Omental fat pad (tissue), 4 donors: ENCODE data around the gene MYO16. TPM values are rescaled to one million over a fixed set of nuclear protein-coding genes. Genes with fewer than 3 reads are reported as not detected.

Experiments
- ATAC-seq: fragments of 150-250 bp; one replicate; pipeline ENCODE4 v1.9.1; 2016; ENCODE audit warnings: mild to moderate bottlenecking, moderate library complexity; ENCODE audit not compliant: low FRiP score
- DNase-seq: peaks from one replicate; pipeline ENCODE4 v3.0.0-alpha.2; 2019; ENCODE audit warnings: low spot score
- CTCF ChIP-seq, 3 donors: fragments of 450-650 bp; IDR thresholded peaks; one replicate each; pipeline ENCODE4 v1.5.1; 2016 to 2017; ENCODE audit warnings: antibody characterized with exemption in 3 of 3, mild to moderate bottlenecking in 3 of 3, moderate library complexity in 2 of 3
- total RNA-seq, 4 donors: library from RNA; depleted of rRNA; stranded (reverse); fragments of >200 nt; gene quantifications; one replicate each; pipeline ENCODE4 v1.1.0, GENCODE V29; 2016

Gene MYO16
- total RNA-seq, 4 donors from 2014 or later, result 0.48 to 1.9 (median 0.93) TPM; not detected in 1

GRCh38 chr13:108656742-108657141 is 27.3 kb downstream of the MYO16 start:
- DNase-seq (no peak), ATAC-seq (no peak)
- TF ChIP-seq CTCF (IDR thresholded peaks at IDR 0.05), result no peak

- no peak for TF ChIP-seq CTCF (IDR thresholded peaks at IDR 0.05)
- ATAC-seq, result no peak
- DNase-seq, result no peak
Observed at GRCh38 chr13:108657519-108657918, 28.1 kb downstream of the MYO16 start.

- DNase-seq, result no peak
- ATAC-seq, result no peak
- no peak for TF ChIP-seq CTCF (IDR thresholded peaks at IDR 0.05)
Observed at GRCh38 chr13:108662528-108662927, 33.1 kb downstream of the MYO16 start.

GRCh38 chr13:108663710-108664109 is 34.3 kb downstream of the MYO16 start:
- no peak for DNase-seq
- no peak for ATAC-seq
- TF ChIP-seq CTCF (IDR thresholded peaks at IDR 0.05), result no peak

GRCh38 chr13:108667205-108667604 is 37.8 kb downstream of the MYO16 start:
- no peak for TF ChIP-seq CTCF (IDR thresholded peaks at IDR 0.05)
- ATAC-seq, result no peak
- no peak for DNase-seq

- TF ChIP-seq CTCF (IDR thresholded peaks at IDR 0.05), result no peak
- DNase-seq (no peak), ATAC-seq (no peak)
Observed at GRCh38 chr13:108669381-108669780, 40.0 kb downstream of the MYO16 start.

GRCh38 chr13:108674346-108674745 is 44.9 kb downstream of the MYO16 start:
- ATAC-seq (no peak), DNase-seq (no peak)
- no peak for TF ChIP-seq CTCF (IDR thresholded peaks at IDR 0.05)
